Nephron progenitor cell (in vitro differentiated cells): Measurements from ENCODE around the gene KSR1.

ENCODE experiments used
- DNase-seq: peaks from one replicate; pipeline ENCODE4 v3.0.0; 2021
- H3K27ac Mint-ChIP-seq: 2 replicates; pipeline ENCODE4 v1.8.0; 2021; ENCODE audit warnings: mild to moderate bottlenecking, moderate library complexity, mixed read lengths
- H3K27me3 Mint-ChIP-seq: 2 replicates; pipeline ENCODE4 v1.8.0; 2021; ENCODE audit warnings: mild to moderate bottlenecking, low read depth, mixed read lengths; ENCODE audit not compliant: poor library complexity
- H3K36me3 Mint-ChIP-seq: 2 replicates; pipeline ENCODE4 v1.8.0; 2021; ENCODE audit warnings: low read depth, mixed read lengths
- H3K4me1 Mint-ChIP-seq: 2 replicates; pipeline ENCODE4 v1.8.0; 2021; ENCODE audit warnings: mixed read lengths
- H3K4me3 Mint-ChIP-seq: 2 replicates; pipeline ENCODE4 v1.8.0; 2021; ENCODE audit warnings: mild to moderate bottlenecking, moderate library complexity, mixed read lengths
- H3K9me3 Mint-ChIP-seq: 2 replicates; pipeline ENCODE4 v1.8.0; 2021; ENCODE audit warnings: mild to moderate bottlenecking, moderate library complexity, mixed read lengths
- TF ChIP-seq, protein P1 (sequence below): fragments of 200-600 bp; sonication (generic); IDR thresholded peaks from 2 replicates; pipeline ENCODE4 v1.5.0; 2021; ENCODE audit warnings: antibody characterized with exemption

KSR1 gene

GRCh38 chr17:27414271-27414670 is 42.0 kb upstream of the KSR1 start:
- Mint-ChIP-seq H3K36me3 (no peaks in the 10 kb centered on the region), H3K27me3 (peaks cover 8% of the 10 kb centered on the region), H3K4me3 (no peak overlapping the region), H3K4me1 (peaks cover 4% of the 10 kb centered on the region), H3K27ac (no peak overlapping the region), H3K9me3 (no peaks in the 10 kb centered on the region)
- TF ChIP-seq, protein P1, sequence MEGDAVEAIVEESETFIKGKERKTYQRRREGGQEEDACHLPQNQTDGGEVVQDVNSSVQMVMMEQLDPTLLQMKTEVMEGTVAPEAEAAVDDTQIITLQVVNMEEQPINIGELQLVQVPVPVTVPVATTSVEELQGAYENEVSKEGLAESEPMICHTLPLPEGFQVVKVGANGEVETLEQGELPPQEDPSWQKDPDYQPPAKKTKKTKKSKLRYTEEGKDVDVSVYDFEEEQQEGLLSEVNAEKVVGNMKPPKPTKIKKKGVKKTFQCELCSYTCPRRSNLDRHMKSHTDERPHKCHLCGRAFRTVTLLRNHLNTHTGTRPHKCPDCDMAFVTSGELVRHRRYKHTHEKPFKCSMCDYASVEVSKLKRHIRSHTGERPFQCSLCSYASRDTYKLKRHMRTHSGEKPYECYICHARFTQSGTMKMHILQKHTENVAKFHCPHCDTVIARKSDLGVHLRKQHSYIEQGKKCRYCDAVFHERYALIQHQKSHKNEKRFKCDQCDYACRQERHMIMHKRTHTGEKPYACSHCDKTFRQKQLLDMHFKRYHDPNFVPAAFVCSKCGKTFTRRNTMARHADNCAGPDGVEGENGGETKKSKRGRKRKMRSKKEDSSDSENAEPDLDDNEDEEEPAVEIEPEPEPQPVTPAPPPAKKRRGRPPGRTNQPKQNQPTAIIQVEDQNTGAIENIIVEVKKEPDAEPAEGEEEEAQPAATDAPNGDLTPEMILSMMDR = no peak
- no peak for DNase-seq

DNA sequence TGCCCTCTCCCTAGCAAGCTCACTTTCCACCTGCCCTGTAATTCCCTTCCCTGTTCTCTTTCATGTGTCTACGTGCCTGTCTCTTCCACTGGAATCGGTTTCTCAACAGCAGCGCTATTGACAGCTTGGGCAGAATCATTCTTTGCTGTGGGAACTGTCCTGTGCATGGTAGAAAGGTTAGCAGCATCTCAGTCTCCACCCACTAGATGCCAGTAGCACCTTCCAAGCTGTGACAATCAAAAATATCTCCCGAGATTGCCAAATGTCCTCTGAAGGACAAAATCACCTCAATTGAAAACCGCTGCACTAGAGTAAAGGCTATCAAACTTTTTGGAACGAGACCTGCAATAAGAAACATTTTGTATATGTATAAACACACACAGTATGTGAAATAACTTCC is 41.6 kb upstream of the KSR1 start:
- TF ChIP-seq, protein P1 = no peak
- Mint-ChIP-seq H3K4me1 (peaks cover 4% of the 10 kb centered on the region), H3K27me3 (peaks cover 4% of the 10 kb centered on the region), H3K27ac (no peak overlapping the region), H3K36me3 (no peaks in the 10 kb centered on the region), H3K4me3 (no peak overlapping the region), H3K9me3 (no peaks in the 10 kb centered on the region)
- DNase-seq = no peak

DNA sequence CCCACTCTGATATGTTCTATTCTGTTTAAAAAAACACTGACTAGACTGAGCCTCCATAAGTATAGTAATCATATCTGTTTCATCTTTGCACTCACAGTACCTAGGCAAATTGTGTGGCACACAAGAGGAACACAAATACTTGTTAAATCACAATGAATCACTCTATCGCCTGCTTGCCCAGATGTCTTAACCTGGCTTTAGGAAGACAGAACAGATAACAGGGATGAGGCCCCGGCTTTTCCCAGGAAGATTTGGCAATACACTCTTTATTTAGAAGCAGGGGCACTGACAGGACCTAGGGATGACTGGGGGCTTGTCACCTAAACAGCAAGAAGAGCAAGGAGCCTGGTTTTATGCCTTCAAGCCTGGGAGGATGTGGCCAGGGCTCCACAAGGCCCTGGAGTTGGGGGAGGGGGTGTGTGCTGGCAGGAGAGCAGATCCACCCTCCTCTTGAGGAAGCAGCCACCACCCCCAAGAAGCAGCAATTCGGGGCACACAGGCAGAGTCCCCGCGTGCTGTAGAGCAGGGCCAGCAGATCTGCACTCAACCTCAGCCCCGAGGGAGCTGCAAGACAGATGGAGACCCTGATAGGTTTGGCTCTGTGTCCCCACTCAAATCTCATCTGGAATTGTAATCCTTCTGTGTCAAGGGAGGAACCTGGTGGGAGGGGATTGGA is 41.0 kb upstream of the KSR1 start:
- Mint-ChIP-seq H3K4me3 (no peak overlapping the region), H3K27ac (no peak overlapping the region), H3K4me1 (peaks cover 4% of the 10 kb centered on the region), H3K27me3 (peaks cover 4% of the 10 kb centered on the region), H3K36me3 (no peaks in the 10 kb centered on the region), H3K9me3 (no peaks in the 10 kb centered on the region)
- no peak for DNase-seq
- TF ChIP-seq, protein P1 = no peak

DNA sequence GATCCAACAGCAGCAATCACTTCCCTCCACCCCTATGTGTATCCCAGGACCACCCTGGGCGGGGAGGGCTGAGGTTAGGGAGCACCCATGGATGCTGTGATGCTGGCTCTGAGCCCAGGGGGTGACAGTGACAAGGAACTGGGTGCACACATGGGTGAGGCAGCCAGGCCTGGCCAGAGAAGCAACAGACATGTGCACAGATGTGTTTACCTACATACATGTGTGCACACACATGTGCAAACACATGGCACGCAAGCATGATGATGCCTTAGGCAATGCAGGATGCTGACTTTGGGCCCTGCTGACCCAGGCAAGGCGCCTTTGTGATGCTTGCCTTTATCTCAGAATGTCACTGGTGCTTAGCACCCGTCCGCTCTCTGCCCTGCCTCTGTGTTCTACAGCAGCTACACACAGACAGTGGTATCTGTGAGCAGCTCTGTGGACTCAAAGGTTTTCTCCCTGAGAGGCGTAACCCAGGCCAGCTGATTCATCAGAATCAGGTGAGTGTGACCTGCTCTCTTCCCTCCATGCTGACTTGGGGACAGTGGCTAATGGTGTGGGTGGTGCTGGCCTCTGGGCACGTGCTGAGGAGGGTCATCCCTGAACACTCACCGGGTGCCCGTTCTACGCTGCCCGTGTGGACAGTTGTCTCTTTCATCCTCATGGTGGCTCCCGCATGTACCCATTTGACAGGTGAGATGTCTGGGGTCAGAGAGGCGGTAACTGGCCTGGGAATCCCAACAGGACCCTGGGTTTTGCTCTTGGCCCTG is 38.5 kb upstream of the KSR1 start:
- TF ChIP-seq, protein P1 = no peak
- DNase-seq = no peak
- Mint-ChIP-seq H3K27me3 (peaks cover 1% of the 10 kb centered on the region), H3K9me3 (no peaks in the 10 kb centered on the region), H3K36me3 (no peaks in the 10 kb centered on the region), H3K27ac (no peak overlapping the region), H3K4me3 (no peak overlapping the region), H3K4me1 (peaks cover 4% of the 10 kb centered on the region)

DNA sequence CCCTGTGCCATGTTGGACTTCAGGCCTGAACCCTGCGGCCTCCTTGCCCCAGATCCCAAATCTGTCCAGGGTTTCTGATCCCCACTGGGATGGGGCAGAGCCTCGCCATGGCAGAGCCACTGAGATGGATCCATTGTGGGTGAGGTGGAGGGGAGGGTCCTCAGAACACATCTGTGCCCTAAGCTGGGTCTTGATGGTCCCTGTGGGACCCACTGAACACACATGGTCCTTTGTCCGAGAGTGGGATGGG is 38.0 kb upstream of the KSR1 start:
- Mint-ChIP-seq H3K4me3 (no peak overlapping the region), H3K9me3 (no peaks in the 10 kb centered on the region), H3K27me3 (peaks cover 3% of the 10 kb centered on the region), H3K36me3 (no peaks in the 10 kb centered on the region), H3K4me1 (peaks cover 4% of the 10 kb centered on the region), H3K27ac (no peak overlapping the region)
- no peak for DNase-seq
- TF ChIP-seq, protein P1 = no peak

GRCh38 chr17:27419156-27419555 is 37.1 kb upstream of the KSR1 start:
- H3K27ac Mint-ChIP-seq = no peak overlapping the region
- H3K4me1 Mint-ChIP-seq = peaks cover 4% of the 10 kb centered on the region
- no peaks in the 10 kb centered on the region for H3K36me3 Mint-ChIP-seq
- TF ChIP-seq, protein P1 = no peak
- DNase-seq = no peak
- no peaks in the 10 kb centered on the region for H3K9me3 Mint-ChIP-seq
- H3K27me3 Mint-ChIP-seq = peaks cover 3% of the 10 kb centered on the region
- H3K4me3 Mint-ChIP-seq = no peak overlapping the region
